HG03439 (cell line): Measurements from ENCODE around the gene UBR3.

ENCODE experiments used
- ATAC-seq: cut with Tn5 transposase; IDR thresholded peaks from one replicate; pipeline ENCODE4 v1.9.1; 2021; ENCODE audit warnings: mild to moderate bottlenecking, moderate library complexity; ENCODE audit not compliant: unreplicated experiment

UBR3 gene

DNA sequence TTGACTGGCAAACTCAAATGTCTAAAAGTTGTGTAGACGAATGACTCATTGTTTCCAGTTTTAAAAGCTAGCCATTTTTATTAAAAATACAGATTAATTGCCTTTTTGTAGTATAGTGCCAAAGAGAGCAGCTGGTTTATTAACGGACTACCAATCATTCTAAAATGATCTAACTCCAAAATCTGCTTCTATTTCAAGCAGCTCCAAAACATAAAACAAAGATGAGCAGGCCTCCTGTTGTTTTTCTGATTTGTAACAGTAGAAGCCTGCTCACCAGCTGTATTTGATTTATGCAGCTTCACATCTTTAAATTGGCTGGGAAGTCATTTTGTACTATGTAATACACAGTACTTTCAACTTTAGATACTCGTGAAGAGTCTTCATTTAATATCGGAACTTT is 171.8 kb downstream of the UBR3 start:
- no peak for ATAC-seq

- ATAC-seq, result no peak
Measured at GRCh38 chr2:170002096-170002495, 174.8 kb downstream of the UBR3 start.

DNA sequence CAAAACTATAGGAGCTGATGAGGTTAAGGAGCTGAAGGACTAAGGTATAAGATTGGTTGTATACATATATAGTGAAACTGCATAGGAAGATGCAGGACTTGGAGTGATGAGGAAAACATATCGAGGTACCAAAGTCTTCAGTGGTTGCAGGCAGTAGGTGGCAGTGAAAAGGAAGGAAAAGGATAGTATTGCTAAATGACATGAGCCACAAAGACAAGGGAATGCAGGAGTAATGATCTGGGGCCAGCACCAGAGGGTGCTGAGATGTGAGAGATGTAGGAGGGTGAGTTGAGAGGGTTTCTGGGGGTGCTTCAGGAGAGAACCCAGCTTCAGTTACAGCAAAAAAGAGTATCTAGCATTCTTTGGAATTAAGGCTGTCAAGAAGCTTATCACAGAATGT is 178.4 kb downstream of the UBR3 start:
- no peak for ATAC-seq

GRCh38 chr2:170006587-170007325 is 179.5 kb downstream of the UBR3 start:
- no peak for ATAC-seq

DNA sequence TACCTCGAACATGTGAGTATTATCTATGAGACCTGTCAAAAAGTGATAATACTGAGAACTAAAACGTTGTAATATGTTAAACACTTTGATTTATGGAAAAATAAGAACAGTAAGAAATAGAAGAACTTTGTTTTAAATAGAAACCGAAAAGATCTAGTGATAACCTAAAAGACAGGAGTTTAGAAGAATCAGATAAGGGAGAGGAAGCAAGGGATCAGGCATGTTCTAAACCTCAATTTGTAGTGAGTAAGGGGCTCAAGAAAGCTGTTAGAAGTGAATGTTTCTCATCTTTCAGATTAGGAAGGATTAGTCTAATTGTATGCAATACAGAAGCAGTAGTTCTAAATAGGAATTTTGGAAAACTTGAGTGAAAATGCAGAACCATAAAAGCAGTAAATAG is 182.0 kb downstream of the UBR3 start:
- no peak for ATAC-seq

- ATAC-seq, result no peak
Measured at GRCh38 chr2:170012773-170013172, 185.5 kb downstream of the UBR3 start.

GRCh38 chr2:170013802-170014551 is 186.7 kb downstream of the UBR3 start:
- no peak for ATAC-seq

DNA sequence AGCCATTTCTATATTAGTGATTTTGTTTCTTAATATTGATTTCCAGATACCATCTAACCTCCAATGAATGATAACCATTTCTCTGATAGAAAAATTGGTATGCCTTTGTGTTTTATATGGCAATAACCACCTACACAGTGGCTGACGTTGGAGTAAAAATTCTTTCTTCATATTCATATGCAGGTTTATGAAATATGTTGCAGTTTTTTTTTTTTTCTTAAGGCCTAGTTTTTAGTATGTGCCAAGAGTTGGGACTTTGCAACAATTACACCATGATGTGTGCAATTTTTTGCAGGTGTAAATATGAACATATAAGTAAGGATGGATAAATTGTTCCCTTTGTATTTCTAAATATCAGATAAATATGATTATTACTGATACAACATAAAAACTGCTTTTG is 187.5 kb downstream of the UBR3 start:
- no peak for ATAC-seq

- ATAC-seq, result no peak
Measured at GRCh38 chr2:170017860-170018532, 190.7 kb downstream of the UBR3 start.

- no peak for ATAC-seq
Measured at GRCh38 chr2:170019060-170019805, 192.0 kb downstream of the UBR3 start.

- ATAC-seq, result no peak
Measured at GRCh38 chr2:170020777-170021176, 193.5 kb downstream of the UBR3 start.

DNA sequence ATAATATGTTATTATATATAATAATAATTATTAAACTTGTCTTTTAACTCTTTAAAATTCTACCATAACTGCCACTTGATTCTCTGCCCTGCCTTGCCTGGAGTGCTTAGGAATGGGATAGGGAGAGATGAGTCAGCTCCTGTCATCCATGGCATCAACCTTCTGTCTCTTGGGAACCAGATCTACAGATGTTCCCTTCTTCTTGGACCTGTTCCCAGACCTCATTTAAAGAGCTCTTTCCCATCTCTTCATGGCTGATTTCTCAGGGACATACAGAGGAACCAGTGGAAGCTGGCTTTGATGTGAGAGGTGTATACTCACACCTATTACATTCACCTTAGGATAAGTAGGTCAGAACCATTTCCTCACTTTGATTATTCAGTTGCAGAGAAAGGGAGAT is 195.4 kb downstream of the UBR3 start:
- ATAC-seq, result no peak

GRCh38 chr2:170024721-170025120 is 197.5 kb downstream of the UBR3 start:
- ATAC-seq, result no peak

GRCh38 chr2:170025223-170025622 is 198.0 kb downstream of the UBR3 start:
- no peak for ATAC-seq

DNA sequence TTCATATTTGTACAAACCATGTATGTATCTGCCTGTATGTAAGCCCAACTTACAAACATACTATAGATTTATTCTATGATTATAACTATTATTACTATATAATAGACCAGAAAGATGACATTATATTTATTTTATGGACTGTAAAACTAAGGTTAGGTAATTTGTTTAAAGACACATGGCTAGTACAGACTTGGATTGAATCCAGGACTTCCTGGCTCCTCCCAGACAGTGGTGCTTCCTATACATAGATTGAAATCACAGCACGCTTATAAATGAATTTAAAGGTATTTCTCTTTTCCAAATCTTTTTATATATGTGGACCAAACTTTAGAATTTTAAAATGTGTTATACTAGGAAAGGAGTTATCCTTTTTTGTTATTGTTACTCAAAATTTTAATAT is 199.1 kb downstream of the UBR3 start:
- ATAC-seq, result no peak

GRCh38 chr2:170029551-170029950 is 202.3 kb downstream of the UBR3 start:
- ATAC-seq, result no peak

DNA sequence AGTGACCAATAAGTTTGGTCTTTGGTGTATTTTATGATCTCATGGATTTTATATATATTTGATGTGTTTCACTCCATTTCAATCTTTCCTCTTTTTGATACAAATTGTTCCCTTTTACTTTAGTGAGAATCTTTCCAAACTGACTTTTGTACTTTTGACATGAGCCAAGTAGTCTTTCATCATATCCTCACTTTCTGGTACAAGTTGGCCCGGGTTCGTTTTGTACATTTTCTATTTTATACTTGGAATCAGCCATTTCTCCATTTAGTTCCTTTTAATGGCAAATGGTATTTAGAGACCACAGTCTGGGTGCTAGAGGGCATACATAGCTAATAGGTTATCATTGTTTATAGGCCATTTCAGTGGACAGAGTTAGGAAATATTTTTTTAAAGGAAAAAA is 202.8 kb downstream of the UBR3 start:
- no peak for ATAC-seq

DNA sequence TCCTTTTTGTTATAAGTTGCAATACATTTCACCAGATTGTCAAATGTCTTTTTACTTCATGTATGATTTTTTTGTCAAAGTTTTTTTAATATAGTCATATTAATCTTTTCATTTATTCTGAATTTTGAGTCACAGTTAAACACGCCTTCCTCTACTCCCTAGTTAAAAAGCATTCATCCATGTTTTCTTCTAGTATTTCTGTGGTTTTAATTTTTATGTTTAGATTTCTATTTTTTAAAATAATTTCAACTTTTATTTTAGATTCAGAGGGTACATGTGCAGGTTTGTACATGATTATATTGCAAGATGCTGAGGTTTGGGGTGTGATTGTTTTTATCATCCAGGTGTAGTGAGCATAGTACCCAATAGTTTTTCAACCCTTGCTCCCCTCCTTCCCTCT is 204.0 kb downstream of the UBR3 start:
- ATAC-seq, result no peak

GRCh38 chr2:170034596-170034995 is 207.3 kb downstream of the UBR3 start:
- ATAC-seq, result no peak

GRCh38 chr2:170038734-170039133 is 211.5 kb downstream of the UBR3 start:
- ATAC-seq, result no peak
